Ecto neural progenitor cell (in vitro differentiated cells): ENCODE data around the gene TP53TG3C.
"Not testable (repeated sequence)": the region's sequence is repeated elsewhere in the genome, so short reads cannot be mapped to it uniquely, and the experiment has no call there.

ENCODE experiments used
- DNase-seq: peaks from one replicate; pipeline ENCODE4 v3.0.0-alpha.2; 2018; ENCODE audit warnings: low spot score

Gene TP53TG3C, protein sequence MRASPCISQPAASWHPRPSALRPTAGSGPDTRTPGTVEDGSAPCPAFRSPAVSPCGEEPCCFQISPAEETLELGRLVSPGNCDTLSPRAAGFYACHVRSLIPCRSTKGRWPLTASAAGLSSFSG

DNA sequence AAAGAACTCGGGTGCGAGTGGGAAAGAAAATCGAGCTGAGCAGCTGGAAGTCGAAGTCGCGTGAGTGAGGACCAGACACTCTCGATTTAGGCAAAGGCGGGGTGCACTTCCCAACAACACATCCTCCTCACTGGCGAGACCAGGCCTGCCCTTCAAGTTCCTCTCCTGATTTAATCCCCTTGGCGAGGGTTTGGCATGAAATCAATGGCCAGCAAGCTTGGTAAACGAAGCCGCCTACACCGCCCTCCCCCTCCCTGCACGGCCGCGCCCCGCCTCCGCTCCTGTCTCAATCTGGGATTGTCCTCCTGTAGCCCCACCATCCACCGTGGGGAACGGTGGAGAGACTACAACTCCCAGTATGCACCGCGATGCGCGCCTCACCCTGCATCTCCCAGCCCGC, at the start of gene TP53TG3C:
TP53TG3C (plus strand) TSS at position 301 of the 400 bp plus-strand sequence; CDS start at position 369, 68 bp downstream.
- not testable (repeated sequence) for DNase-seq
